ENCODE measurements around the gene VKORC1L1.
"Not testable (repeated sequence)": the region's sequence is repeated elsewhere in the genome, so short reads cannot be mapped to it uniquely, and the experiment has no call there.

GRCh38 chr7:65964671-65965070, 91.8 kb downstream of the VKORC1L1 start:
- not testable (repeated sequence) for TF ChIP-seq EZH2 (IDR thresholded peaks at IDR 0.05); ZNF274 (IDR thresholded peaks at IDR 0.05; ENCODE audit: low read depth, low read length); JUND (IDR thresholded peaks at IDR 0.05)
- TF ChIP-seq, protein P1, sequence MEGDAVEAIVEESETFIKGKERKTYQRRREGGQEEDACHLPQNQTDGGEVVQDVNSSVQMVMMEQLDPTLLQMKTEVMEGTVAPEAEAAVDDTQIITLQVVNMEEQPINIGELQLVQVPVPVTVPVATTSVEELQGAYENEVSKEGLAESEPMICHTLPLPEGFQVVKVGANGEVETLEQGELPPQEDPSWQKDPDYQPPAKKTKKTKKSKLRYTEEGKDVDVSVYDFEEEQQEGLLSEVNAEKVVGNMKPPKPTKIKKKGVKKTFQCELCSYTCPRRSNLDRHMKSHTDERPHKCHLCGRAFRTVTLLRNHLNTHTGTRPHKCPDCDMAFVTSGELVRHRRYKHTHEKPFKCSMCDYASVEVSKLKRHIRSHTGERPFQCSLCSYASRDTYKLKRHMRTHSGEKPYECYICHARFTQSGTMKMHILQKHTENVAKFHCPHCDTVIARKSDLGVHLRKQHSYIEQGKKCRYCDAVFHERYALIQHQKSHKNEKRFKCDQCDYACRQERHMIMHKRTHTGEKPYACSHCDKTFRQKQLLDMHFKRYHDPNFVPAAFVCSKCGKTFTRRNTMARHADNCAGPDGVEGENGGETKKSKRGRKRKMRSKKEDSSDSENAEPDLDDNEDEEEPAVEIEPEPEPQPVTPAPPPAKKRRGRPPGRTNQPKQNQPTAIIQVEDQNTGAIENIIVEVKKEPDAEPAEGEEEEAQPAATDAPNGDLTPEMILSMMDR (IDR thresholded peaks at IDR 0.05 in 2 of 3, conservative IDR thresholded peaks at IDR 0.05 in 1 of 3; ENCODE audit: borderline replicate concordance in 1 of 3, insufficient read depth in 1 of 3, low read depth in 2 of 3, low read length in 2 of 3), result not testable (repeated sequence)

Measured in HCT116 (cell line).